Panc1 (cell line): ENCODE results near the gene PROK2. TPM values are rescaled to one million over a fixed set of nuclear protein-coding genes. Genes with fewer than 3 reads are reported as not detected.

Source experiments
- ATAC-seq: fragments of 200-7000 bp; cut with Tn5 transposase; 2 replicates; pipeline ENCODE4 v1.9.1; 2020; ENCODE audit warnings: mild to moderate bottlenecking, moderate library complexity
- BruUV-seq: library from RNA; stranded (reverse); fragments of 400-500 nt; replicated peaks from 2 replicates; lab custom pipeline; 2021; lab: Mats Ljungman, UMichigan
- CTCF ChIA-PET: fragments of 300-600 bp; sonication (Branson Sonifier 250); formaldehyde crosslinking; loops from one replicate; lab custom pipeline; 2022; ENCODE audit warnings: antibody characterized with exemption; lab: Charles Lee
- POLR2A ChIA-PET: fragments of 300-600 bp; sonication (Branson Sonifier 250); formaldehyde crosslinking; loops from one replicate; lab custom pipeline; 2022; ENCODE audit warnings: antibody characterized with exemption; lab: Charles Lee
- DNase-seq: peaks from one replicate; pipeline ENCODE4 v3.0.0-alpha.2; 2010; ENCODE audit warnings: low read depth, low spot score
- H3K27ac ChIP-seq: 2 replicates; pipeline ENCODE4 v1.5.1; 2011; ENCODE audit warnings: mild to moderate bottlenecking, low read length, inconsistent platforms
- H3K27me3 ChIP-seq: fragments of 200-500 bp; sonication (Bioruptor generic); 2 replicates; pipeline ENCODE4 v1.6.0; 2014; ENCODE audit warnings: low read length, inconsistent platforms; ENCODE audit not compliant: control insufficient read depth, insufficient read depth
- H3K36me3 ChIP-seq: fragments of 200-500 bp; sonication (Bioruptor generic); 2 replicates; pipeline ENCODE4 v1.5.1; 2014; ENCODE audit warnings: inconsistent platforms, mild to moderate bottlenecking, low read length, moderate library complexity; ENCODE audit not compliant: control insufficient read depth, insufficient read depth
- H3K4me1 ChIP-seq: 2 replicates; pipeline ENCODE4 v1.5.1; 2011; ENCODE audit warnings: inconsistent platforms, mild to moderate bottlenecking, low read length, moderate library complexity; ENCODE audit not compliant: control insufficient read depth, insufficient read depth
- H3K4me3 ChIP-seq, 2 experiments: 2 replicates each; pipeline ENCODE4 v1.5.1; 2011 to 2012; ENCODE audit warnings: low read depth in 2 of 2, low read length in 2 of 2, mild to moderate bottlenecking in 2 of 2, inconsistent platforms in 1 of 2, moderate library complexity in 1 of 2
- H3K9me3 ChIP-seq: fragments of 200-500 bp; sonication (Bioruptor generic); 2 replicates; pipeline ENCODE4 v1.5.1; 2014; ENCODE audit warnings: low read depth, mild to moderate bottlenecking, inconsistent platforms, low read length, moderate library complexity; ENCODE audit not compliant: control insufficient read depth, insufficient read depth
- POLR2AphosphoS5 ChIP-seq: IDR thresholded peaks from 2 replicates; pipeline ENCODE4 v1.6.1; 2012; ENCODE audit warnings: mild to moderate bottlenecking, low read depth, low read length, moderate library complexity
- REST ChIP-seq, 2 experiments: IDR thresholded peaks; 2 replicates each; pipeline ENCODE4 v1.6.1; 2011 to 2012; ENCODE audit warnings: low read depth in 2 of 2, control low read depth in 1 of 2, low read length in 1 of 2, mild to moderate bottlenecking in 1 of 2, moderate library complexity in 1 of 2; ENCODE audit not compliant: insufficient read depth in 1 of 2
- SIN3A ChIP-seq: IDR thresholded peaks from 2 replicates; pipeline ENCODE4 v1.6.1; 2012; ENCODE audit warnings: low read depth, mild to moderate bottlenecking, low read length, moderate library complexity, borderline replicate concordance; ENCODE audit not compliant: insufficient read depth
- TCF7L2 ChIP-seq: IDR thresholded peaks from 2 replicates; pipeline ENCODE4 v1.6.1; 2011; ENCODE audit warnings: mild to moderate bottlenecking, low read depth, low read length, inconsistent platforms
- in situ Hi-C: cut with HindIII; loops from 2 replicates; pipeline ENCODE4 v1.10.0; 2016; ENCODE audit warnings: low sequenced_read_pairs, low pct_unique_long_range_greater_than_20kb
- intact Hi-C: fragments of 100-400 bp; cut with micrococcal nuclease; formaldehyde crosslinking; loops from one replicate; pipeline ENCODE4 v1.10.0; 2022; ENCODE audit not compliant: unreplicated experiment
- total RNA-seq: library from RNA; stranded (reverse); gene quantifications from one replicate; pipeline ENCODE4 v1.2.1, GENCODE V29; 2021; ENCODE audit not compliant: unreplicated experiment
- TF ChIP-seq, protein P1 (sequence below): fragments of 450-650 bp; IDR thresholded peaks from 2 replicates; pipeline ENCODE4 v1.5.1; 2017; ENCODE audit warnings: mild to moderate bottlenecking

PROK2 gene
- total RNA-seq, 1 experiment from 2014 or later = not detected

DNA sequence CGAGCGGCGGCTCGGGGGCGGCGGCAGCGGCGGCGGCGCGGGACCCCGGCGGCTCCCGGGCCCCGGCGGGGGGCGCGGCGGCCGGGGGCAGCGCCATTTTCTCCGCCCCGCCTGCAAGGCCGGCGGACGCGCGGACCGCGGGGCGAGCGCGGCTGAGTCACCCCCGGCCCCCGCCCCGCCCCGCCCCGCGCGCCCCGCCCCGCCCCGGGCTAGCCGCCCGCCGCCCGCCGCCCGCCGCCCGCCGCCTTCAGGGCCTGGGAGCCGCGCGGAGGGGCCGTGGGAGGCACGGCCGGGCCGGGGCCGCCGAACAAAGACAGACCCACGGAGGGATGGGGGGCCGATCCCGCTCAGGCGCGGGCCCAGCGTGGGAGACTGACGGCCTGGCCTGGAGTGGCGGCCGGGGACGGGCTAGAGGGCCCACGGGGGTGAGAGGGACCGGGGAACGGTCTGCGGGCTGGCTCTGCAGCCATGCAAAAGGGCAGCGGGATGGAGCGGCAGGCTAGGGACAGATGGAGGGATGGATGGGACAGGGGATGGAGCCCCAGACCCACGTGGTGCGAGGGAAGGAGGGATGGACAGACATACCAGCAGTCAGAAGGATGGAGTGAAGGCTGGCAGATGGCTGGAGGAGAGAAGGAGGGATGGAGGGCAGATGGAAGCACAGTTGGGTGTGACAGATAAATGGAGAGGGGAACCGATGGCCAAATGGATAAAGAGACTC is 59.5 kb downstream of the PROK2 start, which contains the start of gene EIF4E3:
EIF4E3 (minus strand) TSS at position 132 of the 721 bp plus-strand sequence; CDS start at position 97, 35 bp downstream.
- ChIA-PET POLR2A (no interaction called here), CTCF (no interaction called here)
- no TSS peak for BruUV-seq
- intact Hi-C loops = no loop called here
- Histone ChIP-seq H3K9me3 (no peaks in the 10 kb centered on the region), H3K27ac (no peak within 1 kb of the TSS), H3K4me3 (peak within 1 kb of the TSS; percentile 39), H3K27me3 (peaks cover 18% of the 10 kb centered on the region), H3K36me3 (no peaks in the 10 kb centered on the region), H3K4me1 (no peaks in the 10 kb centered on the region)
- in situ Hi-C loops = no loop called here
- peak; percentile 68 for ATAC-seq
- no peak for DNase-seq
- no peak for TF ChIP-seq POLR2AphosphoS5
- TF ChIP-seq, protein P1, sequence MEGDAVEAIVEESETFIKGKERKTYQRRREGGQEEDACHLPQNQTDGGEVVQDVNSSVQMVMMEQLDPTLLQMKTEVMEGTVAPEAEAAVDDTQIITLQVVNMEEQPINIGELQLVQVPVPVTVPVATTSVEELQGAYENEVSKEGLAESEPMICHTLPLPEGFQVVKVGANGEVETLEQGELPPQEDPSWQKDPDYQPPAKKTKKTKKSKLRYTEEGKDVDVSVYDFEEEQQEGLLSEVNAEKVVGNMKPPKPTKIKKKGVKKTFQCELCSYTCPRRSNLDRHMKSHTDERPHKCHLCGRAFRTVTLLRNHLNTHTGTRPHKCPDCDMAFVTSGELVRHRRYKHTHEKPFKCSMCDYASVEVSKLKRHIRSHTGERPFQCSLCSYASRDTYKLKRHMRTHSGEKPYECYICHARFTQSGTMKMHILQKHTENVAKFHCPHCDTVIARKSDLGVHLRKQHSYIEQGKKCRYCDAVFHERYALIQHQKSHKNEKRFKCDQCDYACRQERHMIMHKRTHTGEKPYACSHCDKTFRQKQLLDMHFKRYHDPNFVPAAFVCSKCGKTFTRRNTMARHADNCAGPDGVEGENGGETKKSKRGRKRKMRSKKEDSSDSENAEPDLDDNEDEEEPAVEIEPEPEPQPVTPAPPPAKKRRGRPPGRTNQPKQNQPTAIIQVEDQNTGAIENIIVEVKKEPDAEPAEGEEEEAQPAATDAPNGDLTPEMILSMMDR = no peak
- TF ChIP-seq TCF7L2 = no peak
- no peak for TF ChIP-seq SIN3A
- TF ChIP-seq REST (IDR thresholded peaks at IDR 0.05; ENCODE audit: insufficient read depth in 1 of 2, low read depth in 2 of 2, low read length in 1 of 2) = no peak

GRCh38 chr3:71724584-71725270 is 60.2 kb downstream of the PROK2 start:
- H3K27me3 ChIP-seq = peaks cover 18% of the 10 kb centered on the region
- ChIA-PET POLR2A (no interaction called here), CTCF (no interaction called here)
- intact Hi-C loops = no loop called here
- BruUV-seq = no TSS peak
- no peak for TF ChIP-seq POLR2AphosphoS5
- TF ChIP-seq SIN3A = no peak
- no peak for TF ChIP-seq TCF7L2
- peak overlapping the region; percentile 39 for H3K4me3 ChIP-seq
- DNase-seq (no peak), ATAC-seq (peak; percentile 72)
- in situ Hi-C loops = no loop called here
- H3K27ac ChIP-seq = no peak overlapping the region
- no peaks in the 10 kb centered on the region for H3K36me3 ChIP-seq
- no peaks in the 10 kb centered on the region for H3K9me3 ChIP-seq
- no peaks in the 10 kb centered on the region for H3K4me1 ChIP-seq

DNA sequence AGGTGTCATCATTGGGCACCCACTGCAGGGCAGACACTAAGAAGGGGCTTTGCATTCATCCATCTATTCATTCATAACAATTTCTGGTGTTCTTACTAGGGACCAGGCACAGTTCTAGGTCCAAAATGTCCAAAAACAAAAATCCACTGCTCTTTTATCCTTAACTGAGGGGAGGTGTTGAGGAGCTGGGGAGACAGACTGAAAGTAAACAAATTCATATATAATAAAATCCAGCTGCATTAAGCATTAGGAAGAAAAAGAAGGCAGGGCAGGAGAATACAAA is 60.8 kb downstream of the PROK2 start:
- POLR2A ChIA-PET = no interaction called here
- no peak for DNase-seq
- TF ChIP-seq TCF7L2 = no peak
- TF ChIP-seq REST (IDR thresholded peaks at IDR 0.05; ENCODE audit: insufficient read depth in 1 of 2, low read depth in 2 of 2, low read length in 1 of 2) = no peak

More for the DNA sequence above, 60.8 kb downstream of the PROK2 start:
- H3K4me3 ChIP-seq = no peak overlapping the region
- ATAC-seq = no peak
- no peaks in the 10 kb centered on the region for H3K36me3 ChIP-seq
- intact Hi-C loops (no loop called here), in situ Hi-C loops (no loop called here)
- no peaks in the 10 kb centered on the region for H3K9me3 ChIP-seq
- CTCF ChIA-PET = no interaction called here
- H3K27ac ChIP-seq = no peak overlapping the region
- no peaks in the 10 kb centered on the region for H3K4me1 ChIP-seq
- peaks cover 18% of the 10 kb centered on the region for H3K27me3 ChIP-seq
- BruUV-seq = no TSS peak
